ENCODE data around the gene ZNF784.

Gene ZNF784

GRCh38 chr19:55620410-55621204, 3.8 kb downstream of the ZNF784 start:
- DNase-seq: peak; percentile 33

GRCh38 chr19:55619286-55619685, 5.1 kb downstream of the ZNF784 start:
- no peak for DNase-seq

DNA sequence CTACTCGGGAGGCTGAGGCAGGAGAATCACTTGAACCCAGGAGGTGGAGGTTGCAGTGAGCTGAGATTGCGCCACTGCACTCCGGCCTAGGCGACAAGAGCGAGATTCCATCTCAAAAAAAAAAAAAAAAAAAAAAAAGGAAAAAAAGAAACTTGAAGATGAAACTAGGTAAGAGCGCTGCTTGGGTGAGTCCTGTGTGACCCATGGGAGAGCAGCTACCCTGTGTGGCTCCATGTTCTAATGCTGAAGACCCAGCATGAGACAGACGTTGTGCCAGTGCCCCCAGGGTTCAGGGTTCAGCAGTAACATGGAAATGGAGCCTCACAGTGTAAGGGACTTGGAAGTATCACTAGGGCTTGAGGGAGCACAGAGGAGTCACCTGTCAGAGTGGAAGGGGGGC, 5.9 kb downstream of the ZNF784 start:
- no peak for DNase-seq

- DNase-seq: no peak
Observed at GRCh38 chr19:55617426-55617825, 6.9 kb downstream of the ZNF784 start.

- no peak for DNase-seq
Observed at GRCh38 chr19:55616395-55616875, 7.9 kb downstream of the ZNF784 start.

DNA sequence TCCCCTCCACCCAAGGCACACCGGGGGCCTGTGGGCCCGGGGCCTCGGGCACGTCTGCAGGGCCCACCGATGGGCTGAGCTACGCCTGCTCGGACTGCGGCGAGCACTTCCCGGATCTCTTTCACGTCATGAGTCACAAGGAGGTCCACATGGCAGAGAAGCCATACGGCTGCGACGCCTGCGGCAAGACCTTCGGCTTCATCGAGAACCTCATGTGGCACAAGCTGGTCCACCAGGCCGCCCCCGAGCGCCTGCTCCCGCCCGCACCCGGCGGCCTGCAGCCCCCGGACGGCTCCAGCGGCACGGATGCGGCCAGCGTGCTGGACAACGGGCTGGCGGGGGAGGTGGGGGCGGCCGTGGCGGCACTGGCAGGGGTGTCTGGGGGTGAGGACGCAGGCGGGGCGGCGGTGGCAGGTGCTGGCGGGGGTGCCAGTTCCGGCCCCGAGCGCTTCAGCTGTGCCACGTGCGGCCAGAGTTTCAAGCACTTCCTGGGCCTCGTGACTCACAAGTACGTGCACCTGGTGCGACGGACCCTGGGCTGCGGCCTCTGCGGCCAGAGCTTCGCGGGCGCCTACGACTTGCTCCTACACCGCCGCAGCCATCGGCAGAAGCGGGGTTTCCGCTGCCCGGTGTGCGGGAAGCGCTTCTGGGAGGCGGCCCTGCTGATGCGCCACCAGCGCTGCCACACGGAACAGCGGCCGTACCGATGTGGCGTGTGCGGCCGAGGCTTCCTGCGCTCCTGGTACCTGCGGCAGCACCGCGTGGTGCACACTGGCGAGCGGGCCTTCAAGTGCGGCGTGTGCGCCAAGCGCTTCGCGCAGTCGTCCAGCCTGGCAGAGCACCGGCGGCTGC, 8.6 kb downstream of the ZNF784 start:
- no peak for DNase-seq

- no peak for DNase-seq
Observed at GRCh38 chr19:55614711-55615542, 9.4 kb downstream of the ZNF784 start.

DNA sequence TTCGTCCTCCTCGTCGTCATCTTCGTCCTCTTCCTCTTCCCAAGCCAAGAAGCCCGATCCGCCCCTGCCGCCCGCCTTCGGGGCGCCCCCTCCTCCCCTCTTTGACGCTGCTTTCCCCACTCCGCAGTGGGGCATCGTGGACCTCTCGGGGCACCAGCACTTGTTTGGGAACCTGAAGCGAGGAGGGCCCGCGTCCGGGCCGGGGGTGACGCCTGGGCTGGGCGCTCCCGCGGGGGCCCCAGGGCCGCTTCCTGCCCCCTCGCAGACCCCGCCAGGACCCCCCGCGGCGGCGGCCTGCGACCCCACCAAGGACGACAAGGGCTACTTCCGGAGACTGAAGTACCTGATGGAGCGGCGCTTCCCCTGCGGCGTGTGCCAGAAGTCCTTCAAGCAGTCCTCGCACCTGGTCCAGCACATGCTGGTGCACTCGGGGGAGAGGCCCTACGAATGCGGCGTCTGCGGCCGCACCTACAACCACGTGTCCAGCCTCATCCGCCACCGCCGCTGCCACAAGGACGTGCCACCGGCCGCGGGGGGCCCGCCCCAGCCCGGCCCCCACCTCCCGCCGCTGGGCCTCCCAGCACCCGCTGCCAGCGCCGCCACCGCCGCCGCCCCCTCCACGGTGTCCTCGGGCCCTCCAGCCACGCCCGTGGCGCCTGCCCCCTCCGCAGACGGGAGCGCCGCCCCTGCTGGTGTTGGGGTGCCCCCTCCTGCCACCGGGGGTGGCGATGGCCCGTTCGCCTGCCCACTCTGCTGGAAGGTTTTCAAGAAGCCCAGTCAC, 10.2 kb downstream of the ZNF784 start:
- no peak for DNase-seq

GRCh38 chr19:55613396-55613795, 11.0 kb downstream of the ZNF784 start:
- DNase-seq: no peak

DNA sequence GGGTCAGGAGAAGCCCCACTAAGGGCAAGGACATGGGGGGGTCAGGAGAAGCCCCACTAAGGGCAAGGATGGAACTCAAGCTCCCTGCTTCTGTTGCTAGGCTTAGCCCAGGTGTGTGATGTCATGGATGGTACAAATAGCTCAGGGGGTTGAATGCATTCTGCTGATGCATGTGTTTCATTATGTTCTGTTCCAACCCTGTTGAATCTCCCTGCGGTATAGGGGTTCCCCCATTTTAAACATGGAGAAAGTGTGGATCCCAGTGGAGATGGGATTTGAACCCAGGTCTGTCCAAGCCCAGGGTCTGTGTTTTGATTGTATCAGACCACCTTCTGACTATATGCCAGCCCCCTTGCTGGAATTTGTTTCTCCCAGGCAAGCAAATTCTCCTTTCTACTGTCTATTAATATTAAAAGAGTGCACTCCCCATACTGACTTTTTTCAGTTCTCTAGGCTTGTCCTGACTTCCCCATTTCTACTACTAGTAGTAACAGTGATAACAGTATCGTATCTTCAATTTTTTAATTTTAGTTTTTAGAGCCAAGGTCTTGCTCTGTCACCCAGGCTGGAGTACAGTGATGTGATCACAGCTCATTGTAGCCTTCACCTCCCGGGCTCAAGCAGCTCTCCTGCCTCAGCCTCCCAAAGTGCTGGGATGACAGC, 12.3 kb downstream of the ZNF784 start:
- DNase-seq: no peak

DNA sequence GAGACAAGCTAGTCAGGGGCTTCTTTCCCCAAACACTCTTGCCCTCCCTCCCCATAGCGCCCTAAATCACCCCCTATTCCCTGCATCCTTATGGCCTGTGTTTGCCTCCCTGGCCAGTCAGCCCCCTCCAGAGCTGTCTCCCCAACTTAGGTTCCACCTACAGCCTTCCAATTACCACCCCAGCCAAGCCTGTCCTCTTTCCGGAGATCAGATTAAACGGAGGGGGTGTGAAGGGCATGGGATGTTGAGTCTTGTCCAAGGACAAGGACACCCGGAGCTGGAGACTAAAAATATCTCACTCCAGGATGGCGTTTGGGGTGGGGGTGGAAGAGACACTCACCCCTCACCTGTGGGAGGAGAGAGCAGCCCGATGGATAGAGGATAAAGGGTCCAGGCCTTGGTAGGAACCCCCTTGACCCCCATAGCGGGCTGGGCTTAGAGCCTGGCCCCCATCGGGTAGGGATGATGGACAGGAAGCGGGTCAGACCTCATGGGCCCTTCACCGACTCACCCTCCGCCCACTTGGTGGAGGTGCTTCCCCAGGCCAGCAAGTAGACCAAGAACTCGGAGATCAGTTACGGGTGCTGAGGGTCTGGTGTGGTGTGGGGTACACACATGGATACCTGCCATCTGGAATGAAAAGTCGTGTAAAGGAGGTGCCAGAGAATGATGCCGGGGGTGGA, 12.9 kb downstream of the ZNF784 start:
- DNase-seq: no peak

GRCh38 chr19:55609326-55609725, 15.0 kb downstream of the ZNF784 start:
- no peak for DNase-seq

GRCh38 chr19:55606817-55607216, 17.5 kb downstream of the ZNF784 start:
- DNase-seq: no peak

DNA sequence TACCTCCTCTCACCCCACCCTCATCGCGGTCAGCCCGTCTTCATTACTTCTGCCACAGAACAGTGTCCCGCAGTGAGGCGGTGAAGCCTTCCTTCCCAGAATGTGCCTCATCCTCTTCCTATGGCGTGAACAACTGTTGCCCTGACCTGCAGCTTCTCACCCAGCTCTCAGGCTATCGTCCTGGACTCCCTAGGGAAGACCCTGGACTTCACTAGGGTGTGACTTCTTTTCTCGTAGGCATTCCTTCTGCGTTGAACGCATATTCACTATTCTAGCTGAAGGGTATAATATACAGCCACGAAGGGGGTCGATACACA, 17.9 kb downstream of the ZNF784 start:
- no peak for DNase-seq

- DNase-seq: peak; percentile 69
Observed at GRCh38 chr19:55605637-55606470, 18.5 kb downstream of the ZNF784 start, which contains the start of gene ZNF865. Gene ZNF865 (plus strand): TSS chr19:55605647. CDS start chr19:55613619, 7,972 bp downstream.

DNA sequence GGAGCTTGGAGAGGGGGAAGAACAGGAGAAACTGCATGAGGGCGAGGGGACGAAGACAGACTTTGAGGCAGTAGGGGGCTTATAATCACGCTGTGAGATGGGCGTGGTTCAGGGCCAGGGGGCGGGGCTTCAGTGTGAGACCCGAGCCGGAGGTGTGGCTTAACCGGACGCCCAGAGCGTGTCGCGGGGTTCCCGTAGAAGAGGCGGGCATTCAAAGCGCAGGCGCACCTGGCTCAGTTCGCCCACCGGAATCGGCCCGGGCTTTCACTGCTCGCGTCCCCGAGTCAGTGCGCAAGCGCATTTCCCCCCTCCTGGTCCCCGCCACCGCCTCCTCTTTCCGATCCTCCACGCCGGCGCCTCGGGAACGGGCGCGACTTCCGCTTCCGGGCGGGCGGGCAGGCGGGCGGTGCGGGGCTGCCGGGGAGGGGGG, 19.1 kb downstream of the ZNF784 start:
- DNase-seq: peak; percentile 99

DNA sequence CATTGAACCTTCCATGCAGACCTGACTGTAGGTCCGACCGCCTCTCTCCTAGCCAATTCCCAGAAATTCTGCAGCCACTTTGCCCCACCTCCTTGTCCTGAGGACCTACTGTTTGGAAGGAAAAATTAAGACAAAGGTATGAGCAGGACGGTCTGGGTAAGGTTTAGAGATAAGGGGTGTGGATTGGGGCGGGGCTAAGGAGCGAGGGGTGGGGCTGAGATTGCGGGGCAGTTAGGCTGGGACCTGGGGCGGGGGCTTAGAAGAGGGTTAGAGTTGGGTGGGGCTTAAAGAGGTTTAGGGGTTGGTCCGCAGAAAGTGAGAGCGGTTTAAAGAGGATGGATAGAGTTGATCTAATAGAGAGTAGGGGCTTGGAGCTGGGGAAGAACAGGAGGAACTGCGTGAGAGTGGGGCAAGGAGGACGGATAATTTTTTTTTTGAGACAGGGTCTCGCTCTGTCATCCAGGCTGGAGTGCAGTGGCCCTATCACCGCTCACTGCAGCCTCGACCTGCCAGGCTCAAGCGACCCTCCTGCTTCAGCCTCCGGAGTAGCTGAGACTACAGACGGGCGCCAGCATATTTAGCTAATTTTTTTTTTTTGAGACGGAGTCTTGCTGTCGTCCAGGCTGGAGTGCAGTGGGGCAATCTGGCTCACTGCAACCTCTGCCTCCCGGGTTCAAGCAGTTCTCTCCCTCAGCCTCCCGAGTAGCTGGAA, 20.6 kb downstream of the ZNF784 start:
- no peak for DNase-seq

- no peak for DNase-seq
Observed at GRCh38 chr19:55603115-55603514, 21.3 kb downstream of the ZNF784 start.
